Measurements from ENCODE around the gene USP4.

- TF ChIP-seq CTCF (IDR thresholded peaks at IDR 0.05) (no peak), EZH2phosphoT487 (IDR thresholded peaks at IDR 0.05) (no peak), EZH2 (IDR thresholded peaks at IDR 0.05) (no peak)
Observed at GRCh38 chr3:49324768-49325167, 15.1 kb downstream of the USP4 start.
